H9 (cell line): ENCODE data around the gene MISP. TPM values are rescaled to one million over a fixed set of nuclear protein-coding genes. Genes with fewer than 3 reads are reported as not detected.
A peak's percentile ranks its signal among the peaks of the same experiment; 100 is the strongest.

Source experiments
- DNase-seq: peaks from one replicate; pipeline ENCODE4 v3.0.0-alpha.2; 2017
- H2AFZ ChIP-seq: one replicate; pipeline ENCODE4 v1.6.1; 2013; ENCODE audit warnings: mild to moderate bottlenecking, low read length, control low read depth, moderate library complexity
- H2AK5ac ChIP-seq: 2 replicates; pipeline ENCODE4 v1.6.1; 2013; ENCODE audit warnings: low read length, control low read depth, mixed read lengths; ENCODE audit not compliant: insufficient read length
- H2BK120ac ChIP-seq: one replicate; pipeline ENCODE4 v1.6.1; 2013; ENCODE audit warnings: low read depth, mild to moderate bottlenecking, low read length, control low read depth, inconsistent platforms; ENCODE audit not compliant: poor library complexity, severe bottlenecking
- H2BK12ac ChIP-seq: 2 replicates; pipeline ENCODE4 v1.6.1; 2013; ENCODE audit warnings: low read length, control low read depth, mixed read lengths, low read depth; ENCODE audit not compliant: insufficient read length
- H2BK15ac ChIP-seq: 2 replicates; pipeline ENCODE4 v1.6.1; 2013; ENCODE audit warnings: low read depth, low read length, control low read depth
- H2BK20ac ChIP-seq: one replicate; pipeline ENCODE4 v1.6.1; 2013; ENCODE audit warnings: low read depth, mild to moderate bottlenecking, low read length, control low read depth, inconsistent platforms; ENCODE audit not compliant: poor library complexity, severe bottlenecking
- H2BK5ac ChIP-seq: 2 replicates; pipeline ENCODE4 v1.6.1; 2013; ENCODE audit warnings: low read length, control low read depth, mixed read lengths; ENCODE audit not compliant: insufficient read length
- H3K14ac ChIP-seq: 2 replicates; pipeline ENCODE4 v1.6.1; 2013; ENCODE audit warnings: low read length, control low read depth; ENCODE audit not compliant: insufficient read depth
- H3K18ac ChIP-seq: 2 replicates; pipeline ENCODE4 v1.6.1; 2013; ENCODE audit warnings: low read depth, mild to moderate bottlenecking, mixed read lengths, low read length, control low read depth; ENCODE audit not compliant: insufficient read length
- H3K23ac ChIP-seq: 2 replicates; pipeline ENCODE4 v1.6.1; 2013; ENCODE audit warnings: low read length, control low read depth, mixed read lengths, low read depth; ENCODE audit not compliant: insufficient read length
- H3K23me2 ChIP-seq: 2 replicates; pipeline ENCODE4 v1.6.1; 2013; ENCODE audit warnings: low read depth, mild to moderate bottlenecking, mixed read lengths, low read length, control low read depth; ENCODE audit not compliant: insufficient read length, poor library complexity, severe bottlenecking
- H3K27ac ChIP-seq: 2 replicates; pipeline ENCODE4 v1.5.1; 2013; ENCODE audit warnings: low read length, control low read depth, mixed read lengths, low read depth; ENCODE audit not compliant: insufficient read length
- H3K27me3 ChIP-seq: 2 replicates; pipeline ENCODE4 v1.6.1; 2013; ENCODE audit warnings: low read length, control low read depth, inconsistent platforms; ENCODE audit not compliant: insufficient read depth
- H3K4ac ChIP-seq: 2 replicates; pipeline ENCODE4 v1.6.1; 2013; ENCODE audit warnings: low read depth, mild to moderate bottlenecking, control low read depth, inconsistent platforms, low read length, moderate library complexity
- H3K4me1 ChIP-seq: 2 replicates; pipeline ENCODE4 v1.6.1; 2013; ENCODE audit warnings: low read length, control low read depth, inconsistent platforms; ENCODE audit not compliant: insufficient read depth
- H3K4me2 ChIP-seq: 2 replicates; pipeline ENCODE4 v1.6.1; 2013; ENCODE audit warnings: low read length, control low read depth, mixed read lengths; ENCODE audit not compliant: insufficient read length, insufficient read depth
- H3K56ac ChIP-seq: 2 replicates; pipeline ENCODE4 v1.6.1; 2013; ENCODE audit warnings: low read depth, mild to moderate bottlenecking, mixed read lengths, low read length, control low read depth; ENCODE audit not compliant: insufficient read length
- H3K79me1 ChIP-seq: 2 replicates; pipeline ENCODE4 v1.6.1; 2013; ENCODE audit warnings: low read depth, mild to moderate bottlenecking, moderate library complexity, low read length, control low read depth, inconsistent platforms; ENCODE audit not compliant: insufficient read depth, poor library complexity, severe bottlenecking
- H3K79me2 ChIP-seq: 2 replicates; pipeline ENCODE4 v1.6.1; 2013; ENCODE audit warnings: low read length, control low read depth, inconsistent platforms; ENCODE audit not compliant: insufficient read depth
- H3K9ac ChIP-seq: 2 replicates; pipeline ENCODE4 v1.6.1; 2013; ENCODE audit warnings: low read length, control low read depth, mixed read lengths; ENCODE audit not compliant: insufficient read length; ENCODE audit errors: extremely low read depth
- H3K9me3 ChIP-seq: one replicate; pipeline ENCODE4 v1.6.1; 2013; ENCODE audit warnings: low read depth, low read length, inconsistent platforms; ENCODE audit not compliant: control insufficient read depth
- H3T11ph ChIP-seq: one replicate; pipeline ENCODE4 v1.6.1; 2013; ENCODE audit warnings: mild to moderate bottlenecking, low read length, control low read depth, inconsistent platforms
- H4K20me1 ChIP-seq: one replicate; pipeline ENCODE4 v1.6.1; 2013; ENCODE audit not compliant: control insufficient read depth, insufficient read length, insufficient read depth
- H4K5ac ChIP-seq: 2 replicates; pipeline ENCODE4 v1.6.1; 2013; ENCODE audit warnings: low read depth, mild to moderate bottlenecking, mixed read lengths, low read length, control low read depth; ENCODE audit not compliant: insufficient read length
- H4K8ac ChIP-seq: replicated peaks from 2 replicates; pipeline ENCODE4 v1.6.1; 2013; ENCODE audit warnings: low read length, control low read depth, mixed read lengths, low read depth; ENCODE audit not compliant: insufficient read length
- H4K91ac ChIP-seq: 2 replicates; pipeline ENCODE4 v1.6.1; 2013; ENCODE audit warnings: low read depth, mild to moderate bottlenecking, moderate library complexity, mixed read lengths, low read length, control low read depth; ENCODE audit not compliant: insufficient read length
- H3K27ac Mint-ChIP-seq, 3 experiments: 2 replicates in 2 of 3; 3 replicates in 1 of 3; pipeline ENCODE4 v1.8.0; 2020 to 2021; ENCODE audit warnings: mixed read lengths in 3 of 3, mild to moderate bottlenecking in 1 of 3, moderate library complexity in 1 of 3
- H3K27me3 Mint-ChIP-seq: 2 replicates; pipeline ENCODE4 v1.8.0; 2021; ENCODE audit warnings: low read depth, mild to moderate bottlenecking, moderate library complexity, mixed read lengths
- H3K36me3 Mint-ChIP-seq, 3 experiments: 2 replicates in 2 of 3; 3 replicates in 1 of 3; pipeline ENCODE4 v1.8.0; 2020 to 2021; ENCODE audit warnings: low read depth in 3 of 3, mixed read lengths in 3 of 3; ENCODE audit not compliant: insufficient read depth in 1 of 3
- H3K4me1 Mint-ChIP-seq, 2 experiments: 2 replicates each; pipeline ENCODE4 v1.8.0; 2020; ENCODE audit warnings: mixed read lengths in 2 of 2
- H3K4me3 Mint-ChIP-seq, 2 experiments: 2 replicates in 1 of 2; 3 replicates in 1 of 2; pipeline ENCODE4 v1.8.0; 2020 to 2021; ENCODE audit warnings: mild to moderate bottlenecking in 2 of 2, mixed read lengths in 2 of 2, moderate library complexity in 1 of 2
- H3K9me3 Mint-ChIP-seq, 2 experiments: 2 replicates in 1 of 2; 3 replicates in 1 of 2; pipeline ENCODE4 v1.8.0; 2020; ENCODE audit warnings: mild to moderate bottlenecking in 2 of 2, mixed read lengths in 2 of 2, moderate library complexity in 1 of 2
- WGBS: extraction: QIAGEN DNeasy Blood & Tissue Kit; methylation state at CpG from one replicate; pipeline ENCODE4 v1.1.7; 2013; ENCODE audit warnings: missing lambda C conversion rate, low lambda C conversion rate, mixed read lengths; ENCODE audit not compliant: insufficient read length; ENCODE audit errors: extremely low coverage; 5-methylcytosine and 5-hydroxymethylcytosine counted together
- total RNA-seq: library from RNA; stranded (reverse); gene quantifications from 2 replicates; pipeline ENCODE4 v1.2.1, GENCODE V29; 2021
- TF ChIP-seq, protein P1 (sequence below): fragments of 200-600 bp; sonication (generic); conservative IDR thresholded peaks from 3 replicates; pipeline ENCODE4 v1.8.0; 2021; ENCODE audit warnings: antibody characterized with exemption, mild to moderate bottlenecking

MISP gene
- total RNA-seq, 1 experiment from 2014 or later: 0.44 TPM

- H3K56ac ChIP-seq: no peak overlapping the region
- H3K27me3 Mint-ChIP-seq: peaks cover 4% of the 10 kb centered on the region; the same call in 1 of the 2 replicates
- H3K4me1 ChIP-seq: no peaks in the 10 kb centered on the region
- no peaks in the 10 kb centered on the region for H3K79me1 ChIP-seq
- H3K79me2 ChIP-seq: no peaks in the 10 kb centered on the region
- no peak overlapping the region for H3K18ac ChIP-seq
- H3K27ac ChIP-seq: no peak overlapping the region
- WGBS: no CpG with 5 or more reads among the region's 30 CpGs
- no peaks in the 10 kb centered on the region for H3K36me3 Mint-ChIP-seq
- H3K23me2 ChIP-seq: no peaks in the 10 kb centered on the region
- H3K27me3 ChIP-seq: no peaks in the 10 kb centered on the region
- no peak overlapping the region for H2BK5ac ChIP-seq
- H2BK15ac ChIP-seq: no peak overlapping the region
- H3K4me2 ChIP-seq: no peak overlapping the region
- H2AK5ac ChIP-seq: no peak overlapping the region
- no peak overlapping the region for H3T11ph ChIP-seq
- TF ChIP-seq, protein P1, sequence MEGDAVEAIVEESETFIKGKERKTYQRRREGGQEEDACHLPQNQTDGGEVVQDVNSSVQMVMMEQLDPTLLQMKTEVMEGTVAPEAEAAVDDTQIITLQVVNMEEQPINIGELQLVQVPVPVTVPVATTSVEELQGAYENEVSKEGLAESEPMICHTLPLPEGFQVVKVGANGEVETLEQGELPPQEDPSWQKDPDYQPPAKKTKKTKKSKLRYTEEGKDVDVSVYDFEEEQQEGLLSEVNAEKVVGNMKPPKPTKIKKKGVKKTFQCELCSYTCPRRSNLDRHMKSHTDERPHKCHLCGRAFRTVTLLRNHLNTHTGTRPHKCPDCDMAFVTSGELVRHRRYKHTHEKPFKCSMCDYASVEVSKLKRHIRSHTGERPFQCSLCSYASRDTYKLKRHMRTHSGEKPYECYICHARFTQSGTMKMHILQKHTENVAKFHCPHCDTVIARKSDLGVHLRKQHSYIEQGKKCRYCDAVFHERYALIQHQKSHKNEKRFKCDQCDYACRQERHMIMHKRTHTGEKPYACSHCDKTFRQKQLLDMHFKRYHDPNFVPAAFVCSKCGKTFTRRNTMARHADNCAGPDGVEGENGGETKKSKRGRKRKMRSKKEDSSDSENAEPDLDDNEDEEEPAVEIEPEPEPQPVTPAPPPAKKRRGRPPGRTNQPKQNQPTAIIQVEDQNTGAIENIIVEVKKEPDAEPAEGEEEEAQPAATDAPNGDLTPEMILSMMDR: no peak
- H3K9ac ChIP-seq: no peak overlapping the region
- no peak overlapping the region for H4K5ac ChIP-seq
- H4K20me1 ChIP-seq: no peaks in the 10 kb centered on the region
- no peak overlapping the region for H4K8ac ChIP-seq
- H3K9me3 ChIP-seq: no peaks in the 10 kb centered on the region
- H3K27ac Mint-ChIP-seq: no peak overlapping the region
- H2BK12ac ChIP-seq: no peak overlapping the region
- no peak overlapping the region for H3K14ac ChIP-seq
- DNase-seq: peak; percentile 31
- no peak overlapping the region for H3K23ac ChIP-seq
- H2AFZ ChIP-seq: no peak overlapping the region
- H4K91ac ChIP-seq: no peak overlapping the region
- H2BK120ac ChIP-seq: no peak overlapping the region
- no peak overlapping the region for H3K4me3 Mint-ChIP-seq
- no peak overlapping the region for H2BK20ac ChIP-seq
- 0 out of 4 replicates have a peak, but pooled peaks cover 0 to 8% of the 10 kb centered on the region in 2 experiments for H3K4me1 Mint-ChIP-seq
- no peak overlapping the region for H3K4ac ChIP-seq
- peaks cover 2 to 5% of the 10 kb centered on the region in 2 experiments; a peak in 3 of 5 replicates for H3K9me3 Mint-ChIP-seq
Observed at GRCh38 chr19:751501-752341, 809 bp downstream of the MISP start.
